GM12873 (cell line): Measurements from ENCODE around the gene CD200.

Source experiments
- CTCF ChIP-seq: IDR thresholded peaks from 2 replicates; pipeline ENCODE4 v1.5.1; 2012; ENCODE audit warnings: low read depth, mild to moderate bottlenecking, moderate library complexity, low read length, control low read depth; ENCODE audit not compliant: insufficient read depth; ENCODE audit errors: missing control alignments

The CD200 gene

GRCh38 chr3:112341386-112341785 lies 8.4 kb downstream of the CD200 start:
- no peak for TF ChIP-seq CTCF

- no peak for TF ChIP-seq CTCF
Observed at GRCh38 chr3:112345681-112346080, 12.7 kb downstream of the CD200 start.

- TF ChIP-seq CTCF, result no peak
Observed at GRCh38 chr3:112346491-112347122, 13.7 kb downstream of the CD200 start.

GRCh38 chr3:112348943-112349342 lies 16.0 kb downstream of the CD200 start:
- no peak for TF ChIP-seq CTCF

- TF ChIP-seq CTCF, result no peak
Observed at GRCh38 chr3:112349557-112349956, 16.6 kb downstream of the CD200 start.

GRCh38 chr3:112350018-112350810 lies 17.3 kb downstream of the CD200 start:
- TF ChIP-seq CTCF, result no peak

GRCh38 chr3:112351036-112351435 lies 18.1 kb downstream of the CD200 start:
- TF ChIP-seq CTCF, result no peak
